DND-41 (cell line): ENCODE results near the gene ABHD16A.

ENCODE experiments used
- ATAC-seq: fragments of 200-7000 bp; cut with Tn5 transposase; 3 replicates; pipeline ENCODE4 v1.9.1; 2021; ENCODE audit warnings: low read depth; ENCODE audit not compliant: insufficient read depth
- DNase-seq: peaks from one replicate; pipeline ENCODE4 v3.0.0-alpha.2; 2020
- H2AFZ ChIP-seq: 2 replicates; pipeline ENCODE4 v1.6.0; 2012; ENCODE audit warnings: low read depth, low read length
- H3K27ac ChIP-seq: 2 replicates; pipeline ENCODE4 v1.5.1; 2012; ENCODE audit warnings: low read length, inconsistent platforms
- H3K27me3 ChIP-seq: fragments of 200-600 bp; sonication (generic); 2 replicates; pipeline ENCODE4 v1.6.0; 2012; ENCODE audit warnings: low read length, mild to moderate bottlenecking, inconsistent platforms; ENCODE audit not compliant: insufficient read depth, poor library complexity
- H3K36me3 ChIP-seq: 2 replicates; pipeline ENCODE4 v1.5.1; 2012; ENCODE audit warnings: low read length, inconsistent platforms; ENCODE audit not compliant: insufficient read depth
- H3K4me1 ChIP-seq: 2 replicates; pipeline ENCODE4 v1.5.1; 2012; ENCODE audit warnings: mild to moderate bottlenecking, low read length; ENCODE audit not compliant: insufficient read depth
- H3K4me2 ChIP-seq: 2 replicates; pipeline ENCODE4 v1.6.0; 2012; ENCODE audit warnings: mild to moderate bottlenecking, moderate library complexity, low read length, inconsistent platforms; ENCODE audit not compliant: insufficient read depth
- H3K4me3 ChIP-seq, 2 experiments: fragments of 200-600 bp in 1 of 2; shearing (Covaris generic) in 1 of 2; 2 replicates each; pipeline ENCODE4 v1.5.1; 2012 to 2016; ENCODE audit warnings: inconsistent platforms in 2 of 2, low read length in 2 of 2, mild to moderate bottlenecking in 2 of 2, low read depth in 1 of 2, moderate library complexity in 1 of 2
- H3K79me2 ChIP-seq: 2 replicates; pipeline ENCODE4 v1.6.0; 2012; ENCODE audit warnings: low read length, inconsistent platforms; ENCODE audit not compliant: insufficient read depth
- H3K9ac ChIP-seq: 2 replicates; pipeline ENCODE4 v1.6.0; 2012; ENCODE audit warnings: low read depth, mild to moderate bottlenecking, inconsistent platforms, low read length, moderate library complexity
- H3K9me3 ChIP-seq: 2 replicates; pipeline ENCODE4 v1.5.1; 2012; ENCODE audit warnings: low read length, moderate library complexity, mild to moderate bottlenecking, inconsistent platforms; ENCODE audit not compliant: insufficient read depth, severe bottlenecking
- H4K20me1 ChIP-seq: 2 replicates; pipeline ENCODE4 v1.6.0; 2012; ENCODE audit warnings: low read length; ENCODE audit not compliant: insufficient read depth
- CTCF ChIP-seq: IDR thresholded peaks from 2 replicates; pipeline ENCODE4 v1.5.1; 2012; ENCODE audit warnings: borderline replicate concordance, low read length, moderate library complexity, mild to moderate bottlenecking; ENCODE audit not compliant: poor library complexity, severe bottlenecking; ENCODE audit errors: extremely low read depth
- EZH2 ChIP-seq: IDR thresholded peaks from 3 replicates; pipeline ENCODE4 v1.6.1; 2012; ENCODE audit warnings: borderline replicate concordance, low read depth, mild to moderate bottlenecking, moderate library complexity, low read length, inconsistent platforms; ENCODE audit not compliant: severe bottlenecking

ABHD16A gene

GRCh38 chr6:31677955-31678354, 25.2 kb downstream of the ABHD16A start:
- Histone ChIP-seq H3K4me2 (no peak overlapping the region), H3K36me3 (peaks cover 5% of the 10 kb centered on the region; the same call in 1 of the 2 replicates), H3K9ac (no peak overlapping the region), H4K20me1 (no peaks in the 10 kb centered on the region), H3K9me3 (no peaks in the 10 kb centered on the region), H3K27me3 (no peaks in the 10 kb centered on the region), H3K27ac (no peak overlapping the region), H3K4me3 (no peak overlapping the region), H3K4me1 (no peaks in the 10 kb centered on the region), H2AFZ (no peak overlapping the region), H3K79me2 (no peaks in the 10 kb centered on the region)
- TF ChIP-seq CTCF = no peak
- TF ChIP-seq EZH2 = no peak
- ATAC-seq (no peak), DNase-seq (no peak)

GRCh38 chr6:31676904-31677303, 26.2 kb downstream of the ABHD16A start:
- H3K9me3 ChIP-seq = no peaks in the 10 kb centered on the region
- DNase-seq (no peak), ATAC-seq (no peak)
- H4K20me1 ChIP-seq = no peaks in the 10 kb centered on the region
- H3K4me2 ChIP-seq = no peak overlapping the region
- H2AFZ ChIP-seq = no peak overlapping the region
- H3K4me3 ChIP-seq = no peak overlapping the region
- no peaks in the 10 kb centered on the region for H3K79me2 ChIP-seq
- no peak overlapping the region for H3K9ac ChIP-seq
- peaks cover 12% of the 10 kb centered on the region for H3K36me3 ChIP-seq
- no peak for TF ChIP-seq CTCF
- no peak for TF ChIP-seq EZH2
- H3K4me1 ChIP-seq = no peaks in the 10 kb centered on the region
- H3K27me3 ChIP-seq = no peaks in the 10 kb centered on the region
- H3K27ac ChIP-seq = no peak overlapping the region

- ATAC-seq (no peak), DNase-seq (no peak)
- Histone ChIP-seq H3K4me2 (no peak overlapping the region), H3K27ac (no peak overlapping the region), H3K36me3 (peaks cover 17% of the 10 kb centered on the region), H2AFZ (no peak overlapping the region), H3K9me3 (no peaks in the 10 kb centered on the region), H3K4me1 (no peaks in the 10 kb centered on the region), H3K4me3 (no peak overlapping the region), H3K27me3 (no peaks in the 10 kb centered on the region), H3K79me2 (no peaks in the 10 kb centered on the region), H3K9ac (no peak overlapping the region), H4K20me1 (no peaks in the 10 kb centered on the region)
- TF ChIP-seq EZH2 (no peak), CTCF (no peak)
Measured at GRCh38 chr6:31676322-31676903, 26.7 kb downstream of the ABHD16A start.
